GM19099 (cell line): ENCODE measurements around the gene AGAP2.

Experiments used
- POLR2A ChIP-seq: IDR thresholded peaks from 3 replicates; pipeline ENCODE4 v1.6.1; 2011; ENCODE audit warnings: low read depth; ENCODE audit not compliant: insufficient read length; ENCODE audit errors: extremely low read depth

AGAP2 gene

GRCh38 chr12:57736741-57737466 is 1.6 kb downstream of the AGAP2 start:
- no peak for TF ChIP-seq POLR2A

- TF ChIP-seq POLR2A: no peak
Measured at GRCh38 chr12:57735952-57736740, 2.4 kb downstream of the AGAP2 start.

- no peak for TF ChIP-seq POLR2A
Measured at GRCh38 chr12:57735198-57735855, 3.2 kb downstream of the AGAP2 start.

GRCh38 chr12:57734591-57734990 is 4.0 kb downstream of the AGAP2 start:
- TF ChIP-seq POLR2A: no peak

GRCh38 chr12:57733928-57734327 is 4.6 kb downstream of the AGAP2 start:
- TF ChIP-seq POLR2A: no peak

GRCh38 chr12:57732726-57733593 is 5.6 kb downstream of the AGAP2 start:
- TF ChIP-seq POLR2A: no peak

GRCh38 chr12:57732270-57732669 is 6.3 kb downstream of the AGAP2 start:
- no peak for TF ChIP-seq POLR2A

- TF ChIP-seq POLR2A: no peak
Measured at GRCh38 chr12:57731411-57732080, 7.0 kb downstream of the AGAP2 start.

GRCh38 chr12:57730336-57731067 is 8.0 kb downstream of the AGAP2 start:
- no peak for TF ChIP-seq POLR2A

- no peak for TF ChIP-seq POLR2A
Measured at GRCh38 chr12:57729321-57729844, 9.2 kb downstream of the AGAP2 start.

- TF ChIP-seq POLR2A: no peak
Measured at GRCh38 chr12:57727758-57728395, 10.7 kb downstream of the AGAP2 start.

GRCh38 chr12:57726884-57727757 is 11.4 kb downstream of the AGAP2 start:
- no peak for TF ChIP-seq POLR2A

- no peak for TF ChIP-seq POLR2A
Measured at GRCh38 chr12:57726151-57726883, 12.2 kb downstream of the AGAP2 start.
